ENCODE results near the gene PXT1. TPM values are rescaled to one million over a fixed set of nuclear protein-coding genes. Genes with fewer than 3 reads are reported as not detected.

Gene PXT1
- total RNA-seq, 1 donor from 2014 or later = not detected

DNA sequence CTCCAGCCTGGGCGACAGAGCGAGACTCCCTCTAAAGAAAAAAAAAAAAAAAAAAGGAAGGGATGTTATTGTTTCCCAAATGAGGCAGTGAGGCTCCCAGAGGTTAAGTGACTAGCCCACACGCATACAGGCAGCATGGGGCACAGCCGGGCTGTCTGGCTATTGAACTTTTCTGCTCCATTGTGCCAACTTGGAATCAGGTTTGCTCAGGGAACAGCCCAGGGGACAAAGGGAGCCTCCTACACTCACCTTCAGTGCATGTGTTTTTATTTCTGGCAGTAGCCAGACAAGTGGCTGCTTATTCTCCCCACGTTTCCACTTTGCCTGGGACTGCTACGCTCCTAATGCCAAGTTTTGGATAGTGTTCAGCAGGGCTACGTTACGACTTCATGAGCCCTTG is 65.9 kb downstream of the PXT1 start:
- Mint-ChIP-seq H3K9me3 (ENCODE audit: unreplicated experiment) (peaks cover 1% of the 10 kb centered on the region), H3K27ac (ENCODE audit: unreplicated experiment) (no peak overlapping the region), H3K36me3 (ENCODE audit: unreplicated experiment) (no peaks in the 10 kb centered on the region), H3K27me3 (ENCODE audit: unreplicated experiment) (peaks cover 2% of the 10 kb centered on the region), H3K4me1 (ENCODE audit: low read depth, unreplicated experiment) (peaks cover 2% of the 10 kb centered on the region), H3K4me3 (ENCODE audit: unreplicated experiment) (no peak overlapping the region)
- DNase-seq = no peak
- no peak for TF ChIP-seq CTCF (IDR thresholded peaks at IDR 0.05; ENCODE audit: partially characterized antibody, unreplicated experiment)

GRCh38 chr6:36376183-36376582 is 66.5 kb downstream of the PXT1 start:
- no peak for TF ChIP-seq CTCF (IDR thresholded peaks at IDR 0.05; ENCODE audit: partially characterized antibody, unreplicated experiment)
- H3K27me3 Mint-ChIP-seq (ENCODE audit: unreplicated experiment) = peaks cover 2% of the 10 kb centered on the region
- H3K36me3 Mint-ChIP-seq (ENCODE audit: unreplicated experiment) = no peaks in the 10 kb centered on the region
- DNase-seq = no peak
- H3K4me1 Mint-ChIP-seq (ENCODE audit: low read depth, unreplicated experiment) = peaks cover 2% of the 10 kb centered on the region
- no peak overlapping the region for H3K27ac Mint-ChIP-seq (ENCODE audit: unreplicated experiment)
- H3K9me3 Mint-ChIP-seq (ENCODE audit: unreplicated experiment) = peaks cover 1% of the 10 kb centered on the region
- H3K4me3 Mint-ChIP-seq (ENCODE audit: unreplicated experiment) = no peak overlapping the region

- no peak overlapping the region for H3K4me3 Mint-ChIP-seq (ENCODE audit: unreplicated experiment)
- peaks cover 1% of the 10 kb centered on the region for H3K9me3 Mint-ChIP-seq (ENCODE audit: unreplicated experiment)
- peaks cover 2% of the 10 kb centered on the region for H3K4me1 Mint-ChIP-seq (ENCODE audit: low read depth, unreplicated experiment)
- DNase-seq = no peak
- H3K27me3 Mint-ChIP-seq (ENCODE audit: unreplicated experiment) = peaks cover 2% of the 10 kb centered on the region
- no peaks in the 10 kb centered on the region for H3K36me3 Mint-ChIP-seq (ENCODE audit: unreplicated experiment)
- TF ChIP-seq CTCF (IDR thresholded peaks at IDR 0.05; ENCODE audit: partially characterized antibody, unreplicated experiment) = no peak
- H3K27ac Mint-ChIP-seq (ENCODE audit: unreplicated experiment) = no peak overlapping the region
These were observed 67.0 kb downstream of the PXT1 start for GRCh38 chr6:36375644-36376155.

- Mint-ChIP-seq H3K36me3 (ENCODE audit: unreplicated experiment) (no peaks in the 10 kb centered on the region), H3K27me3 (ENCODE audit: unreplicated experiment) (peaks cover 2% of the 10 kb centered on the region), H3K4me3 (ENCODE audit: unreplicated experiment) (no peak overlapping the region), H3K9me3 (ENCODE audit: unreplicated experiment) (peaks cover 1% of the 10 kb centered on the region), H3K4me1 (ENCODE audit: low read depth, unreplicated experiment) (peaks cover 2% of the 10 kb centered on the region), H3K27ac (ENCODE audit: unreplicated experiment) (no peak overlapping the region)
- DNase-seq = no peak
- TF ChIP-seq CTCF (IDR thresholded peaks at IDR 0.05; ENCODE audit: partially characterized antibody, unreplicated experiment) = no peak
These were observed 67.7 kb downstream of the PXT1 start for GRCh38 chr6:36374972-36375371.

- Mint-ChIP-seq H3K4me3 (ENCODE audit: unreplicated experiment) (no peak overlapping the region), H3K27ac (ENCODE audit: unreplicated experiment) (no peak overlapping the region), H3K9me3 (ENCODE audit: unreplicated experiment) (no peaks in the 10 kb centered on the region), H3K4me1 (ENCODE audit: low read depth, unreplicated experiment) (peaks cover 2% of the 10 kb centered on the region), H3K27me3 (ENCODE audit: unreplicated experiment) (peaks cover 2% of the 10 kb centered on the region), H3K36me3 (ENCODE audit: unreplicated experiment) (no peaks in the 10 kb centered on the region)
- DNase-seq = no peak
- no peak for TF ChIP-seq CTCF (IDR thresholded peaks at IDR 0.05; ENCODE audit: partially characterized antibody, unreplicated experiment)
These were observed 68.5 kb downstream of the PXT1 start for GRCh38 chr6:36374194-36374593.

Measured in glutamatergic neuron (in vitro differentiated cells).